HEK293 (cell line): Measurements from ENCODE around the gene KRTCAP2.

Experiments
- AEBP2 ChIP-seq: fragments of 450-650 bp; formaldehyde crosslinking; IDR thresholded peaks from 2 replicates; pipeline ENCODE4 v1.5.1; 2016; ENCODE audit warnings: missing biosample characterization, missing genetic modification characterization, borderline replicate concordance
- BCL11B ChIP-seq: fragments of 450-650 bp; formaldehyde crosslinking; IDR thresholded peaks from 2 replicates; pipeline ENCODE4 v1.5.1; 2016; ENCODE audit warnings: low read depth, missing biosample characterization, missing genetic modification characterization
- GFI1B ChIP-seq: fragments of 450-650 bp; formaldehyde crosslinking; IDR thresholded peaks from 2 replicates; pipeline ENCODE4 v1.5.1; 2016; ENCODE audit warnings: missing biosample characterization, missing genetic modification characterization
- GLI4 ChIP-seq: fragments of 450-650 bp; formaldehyde crosslinking; IDR thresholded peaks from 2 replicates; pipeline ENCODE4 v1.5.1; 2016; ENCODE audit warnings: missing biosample characterization, missing genetic modification characterization
- MZF1 ChIP-seq: fragments of 450-650 bp; formaldehyde crosslinking; IDR thresholded peaks from 2 replicates; pipeline ENCODE4 v1.5.1; 2017; ENCODE audit warnings: missing biosample characterization, missing genetic modification characterization, borderline replicate concordance
- OSR2 ChIP-seq: fragments of 450-650 bp; formaldehyde crosslinking; IDR thresholded peaks from 2 replicates; pipeline ENCODE4 v1.5.1; 2016; ENCODE audit warnings: missing biosample characterization, missing genetic modification characterization
- OVOL3 ChIP-seq: fragments of 450-650 bp; formaldehyde crosslinking; IDR thresholded peaks from 2 replicates; pipeline ENCODE4 v1.5.1; 2016; ENCODE audit warnings: missing biosample characterization, missing genetic modification characterization
- SCRT1 ChIP-seq: fragments of 450-650 bp; formaldehyde crosslinking; IDR thresholded peaks from 2 replicates; pipeline ENCODE4 v1.5.1; 2016; ENCODE audit warnings: missing biosample characterization, missing genetic modification characterization, borderline replicate concordance
- ZBTB7A ChIP-seq: fragments of 450-650 bp; formaldehyde crosslinking; IDR thresholded peaks from 2 replicates; pipeline ENCODE4 v1.5.1; 2016; ENCODE audit warnings: low read depth, missing biosample characterization, missing genetic modification characterization
- ZFP69B ChIP-seq: fragments of 450-650 bp; formaldehyde crosslinking; IDR thresholded peaks from 2 replicates; pipeline ENCODE4 v1.5.1; 2016; ENCODE audit warnings: missing biosample characterization, missing genetic modification characterization
- ZNF10 ChIP-seq: fragments of 450-650 bp; formaldehyde crosslinking; IDR thresholded peaks from 2 replicates; pipeline ENCODE4 v1.5.1; 2017; ENCODE audit warnings: missing biosample characterization, missing genetic modification characterization
- ZNF132 ChIP-seq: fragments of 450-650 bp; formaldehyde crosslinking; IDR thresholded peaks from 2 replicates; pipeline ENCODE4 v1.5.1; 2017; ENCODE audit warnings: missing biosample characterization, missing genetic modification characterization, borderline replicate concordance
- ZNF140 ChIP-seq: fragments of 450-650 bp; formaldehyde crosslinking; IDR thresholded peaks from 2 replicates; pipeline ENCODE4 v1.5.1; 2016; ENCODE audit warnings: missing biosample characterization, missing genetic modification characterization
- ZNF155 ChIP-seq: fragments of 450-650 bp; formaldehyde crosslinking; IDR thresholded peaks from 2 replicates; pipeline ENCODE4 v1.5.1; 2016; ENCODE audit warnings: missing biosample characterization, missing genetic modification characterization
- ZNF174 ChIP-seq: fragments of 450-650 bp; formaldehyde crosslinking; IDR thresholded peaks from 2 replicates; pipeline ENCODE4 v1.5.0; 2017; ENCODE audit warnings: missing biosample characterization, mild to moderate bottlenecking, missing genetic modification characterization
- ZNF175 ChIP-seq: fragments of 450-650 bp; formaldehyde crosslinking; IDR thresholded peaks from 2 replicates; pipeline ENCODE4 v1.5.1; 2016; ENCODE audit warnings: missing biosample characterization, missing genetic modification characterization
- ZNF23 ChIP-seq: fragments of 450-650 bp; formaldehyde crosslinking; IDR thresholded peaks from 2 replicates; pipeline ENCODE4 v1.5.1; 2016; ENCODE audit warnings: missing biosample characterization, missing genetic modification characterization, borderline replicate concordance
- ZNF266 ChIP-seq: fragments of 450-650 bp; formaldehyde crosslinking; IDR thresholded peaks from 2 replicates; pipeline ENCODE4 v1.5.1; 2016; ENCODE audit warnings: missing biosample characterization, missing genetic modification characterization, low read depth
- ZNF350 ChIP-seq: fragments of 450-650 bp; formaldehyde crosslinking; IDR thresholded peaks from 2 replicates; pipeline ENCODE4 v1.5.0; 2017; ENCODE audit warnings: missing biosample characterization, mild to moderate bottlenecking, missing genetic modification characterization
- ZNF362 ChIP-seq: fragments of 450-650 bp; formaldehyde crosslinking; IDR thresholded peaks from 2 replicates; pipeline ENCODE4 v1.5.1; 2016; ENCODE audit warnings: missing biosample characterization, missing genetic modification characterization
- ZNF530 ChIP-seq: fragments of 450-650 bp; formaldehyde crosslinking; IDR thresholded peaks from 2 replicates; pipeline ENCODE4 v1.5.1; 2016; ENCODE audit warnings: low read depth, missing biosample characterization, missing genetic modification characterization
- ZNF560 ChIP-seq: fragments of 450-650 bp; formaldehyde crosslinking; IDR thresholded peaks from 2 replicates; pipeline ENCODE4 v1.5.1; 2017; ENCODE audit warnings: missing biosample characterization, missing genetic modification characterization, borderline replicate concordance
- ZNF645 ChIP-seq: fragments of 450-650 bp; formaldehyde crosslinking; IDR thresholded peaks from 2 replicates; pipeline ENCODE4; 2016; ENCODE audit warnings: missing biosample characterization, missing genetic modification characterization
- ZNF677 ChIP-seq: fragments of 450-650 bp; IDR thresholded peaks from 2 replicates; pipeline ENCODE4 v1.5.0; 2018; ENCODE audit warnings: missing biosample characterization, mild to moderate bottlenecking, missing genetic modification characterization, moderate library complexity
- ZNF776 ChIP-seq: fragments of 450-650 bp; formaldehyde crosslinking; IDR thresholded peaks from 2 replicates; pipeline ENCODE4 v1.5.0; 2017; ENCODE audit warnings: missing biosample characterization, missing genetic modification characterization, borderline replicate concordance
- ZNF785 ChIP-seq: fragments of 450-650 bp; formaldehyde crosslinking; IDR thresholded peaks from 2 replicates; pipeline ENCODE4 v1.5.1; 2016; ENCODE audit warnings: missing biosample characterization, missing genetic modification characterization
- ZXDB ChIP-seq: fragments of 450-650 bp; formaldehyde crosslinking; IDR thresholded peaks from 2 replicates; pipeline ENCODE4 v1.5.1; 2016; ENCODE audit warnings: missing biosample characterization, missing genetic modification characterization
- TF ChIP-seq, protein P1 (sequence below): fragments of 450-650 bp; formaldehyde crosslinking; IDR thresholded peaks from 2 replicates; pipeline ENCODE4 v1.5.1; 2016; ENCODE audit warnings: missing biosample characterization, missing genetic modification characterization

The KRTCAP2 gene

GRCh38 chr1:155193275-155193990, 20.3 kb upstream of the KRTCAP2 start (continued):
- TF ChIP-seq ZNF23 = no peak
- no peak for TF ChIP-seq ZNF776
- TF ChIP-seq ZNF10 (tag by site-specific recombination) = no peak; the same call in 1 of the 2 replicates
- TF ChIP-seq ZFP69B (tag by site-specific recombination) = peak; percentile 59
- TF ChIP-seq OSR2 (tag by site-specific recombination) = no peak
- TF ChIP-seq SCRT1 = no peak
- TF ChIP-seq BCL11B = peak; percentile 75; the same call in 1 of the 2 replicates
- TF ChIP-seq, protein P1, sequence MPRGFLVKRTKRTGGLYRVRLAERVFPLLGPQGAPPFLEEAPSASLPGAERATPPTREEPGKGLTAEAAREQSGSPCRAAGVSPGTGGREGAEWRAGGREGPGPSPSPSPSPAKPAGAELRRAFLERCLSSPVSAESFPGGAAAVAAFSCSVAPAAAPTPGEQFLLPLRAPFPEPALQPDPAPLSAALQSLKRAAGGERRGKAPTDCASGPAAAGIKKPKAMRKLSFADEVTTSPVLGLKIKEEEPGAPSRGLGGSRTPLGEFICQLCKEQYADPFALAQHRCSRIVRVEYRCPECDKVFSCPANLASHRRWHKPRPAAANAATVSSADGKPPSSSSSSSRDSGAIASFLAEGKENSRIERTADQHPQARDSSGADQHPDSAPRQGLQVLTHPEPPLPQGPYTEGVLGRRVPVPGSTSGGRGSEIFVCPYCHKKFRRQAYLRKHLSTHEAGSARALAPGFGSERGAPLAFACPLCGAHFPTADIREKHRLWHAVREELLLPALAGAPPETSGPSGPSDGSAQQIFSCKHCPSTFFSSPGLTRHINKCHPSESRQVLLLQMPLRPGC (tag by site-specific recombination) = 0 out of 2 replicates have a peak, but pooled peaks have one; percentile 70
- TF ChIP-seq ZNF785 (tag by site-specific recombination) = no peak
- TF ChIP-seq ZNF645 (tag by site-specific recombination) = no peak
- no peak for TF ChIP-seq ZNF155 (tag by site-specific recombination)
- TF ChIP-seq OVOL3 (tag by site-specific recombination) = no peak
- no peak for TF ChIP-seq ZNF362
- no peak for TF ChIP-seq MZF1
- no peak for TF ChIP-seq ZNF175 (tag by site-specific recombination)
- no peak for TF ChIP-seq ZNF132 (tag by site-specific recombination)
- TF ChIP-seq ZNF560 = no peak
- no peak for TF ChIP-seq ZNF677 (tag by site-specific recombination)
- TF ChIP-seq GLI4 (tag by site-specific recombination) = 0 out of 2 replicates have a peak, but pooled peaks have one; percentile 33
- TF ChIP-seq GFI1B = no peak
- TF ChIP-seq ZBTB7A (tag by site-specific recombination) = peak; percentile 72
- TF ChIP-seq ZNF530 = no peak
- no peak for TF ChIP-seq ZNF140
- TF ChIP-seq ZNF350 = no peak
- peak; percentile 73; the same call in 1 of the 2 replicates for TF ChIP-seq ZXDB (tag by site-specific recombination)
- no peak for TF ChIP-seq AEBP2 (tag by site-specific recombination)
- no peak for TF ChIP-seq ZNF266 (tag by site-specific recombination)
- TF ChIP-seq ZNF174 (tag by site-specific recombination) = no peak
